ENCODE data around the gene SLAMF1. TPM values are rescaled to one million over a fixed set of nuclear protein-coding genes. Genes with fewer than 3 reads are reported as not detected.

SLAMF1 gene
- total RNA-seq, 1 donor, result not detected

- H3K9me3 ChIP-seq (ENCODE audit: low read depth, low read length), result no peaks in the 10 kb centered on the region
- H3K4me3 ChIP-seq (ENCODE audit: insufficient read depth, low read length), result no peak overlapping the region
- peaks cover 4% of the 10 kb centered on the region for H3K27me3 ChIP-seq (ENCODE audit: insufficient read depth, low read length)
- H3K4me2 ChIP-seq (ENCODE audit: insufficient read depth, low read length), result no peak overlapping the region
- no peaks in the 10 kb centered on the region for H3K4me1 ChIP-seq (ENCODE audit: insufficient read depth, low read length)
- no peaks in the 10 kb centered on the region for H3K79me2 ChIP-seq (ENCODE audit: insufficient read depth, low read length)
- H2AFZ ChIP-seq (ENCODE audit: low read length), result no peak overlapping the region
- no peaks in the 10 kb centered on the region for H3K36me3 ChIP-seq (ENCODE audit: insufficient read depth, low read length)
- H3K27ac ChIP-seq (ENCODE audit: low read depth, low read length), result no peak overlapping the region
- TF ChIP-seq CTCF (IDR thresholded peaks at IDR 0.05; ENCODE audit: extremely low read depth, low read depth, low read length), result no peak
- H4K20me1 ChIP-seq (ENCODE audit: insufficient read depth, low read length), result no peaks in the 10 kb centered on the region
- DNase-seq (ENCODE audit: insufficient read length, low spot score, missing footprints), result no peak
These were observed 30.2 kb upstream of the SLAMF1 start for GRCh38 chr1:160676869-160677597.

GRCh38 chr1:160675641-160676410, 29.0 kb upstream of the SLAMF1 start:
- Histone ChIP-seq H3K36me3 (ENCODE audit: insufficient read depth, low read length) (no peaks in the 10 kb centered on the region), H3K4me2 (ENCODE audit: insufficient read depth, low read length) (no peak overlapping the region), H3K27ac (ENCODE audit: low read depth, low read length) (no peak overlapping the region), H3K4me1 (ENCODE audit: insufficient read depth, low read length) (no peaks in the 10 kb centered on the region), H3K27me3 (ENCODE audit: insufficient read depth, low read length) (peaks cover 4% of the 10 kb centered on the region), H3K4me3 (ENCODE audit: insufficient read depth, low read length) (no peak overlapping the region), H3K9me3 (ENCODE audit: low read depth, low read length) (no peaks in the 10 kb centered on the region), H2AFZ (ENCODE audit: low read length) (no peak overlapping the region), H3K79me2 (ENCODE audit: insufficient read depth, low read length) (no peaks in the 10 kb centered on the region), H4K20me1 (ENCODE audit: insufficient read depth, low read length) (no peaks in the 10 kb centered on the region)
- peak; percentile 86 for TF ChIP-seq CTCF (IDR thresholded peaks at IDR 0.05; ENCODE audit: extremely low read depth, low read depth, low read length)
- peak; percentile 60 for DNase-seq (ENCODE audit: insufficient read length, low spot score, missing footprints)

- no peak for DNase-seq (ENCODE audit: insufficient read length, low spot score, missing footprints)
- Histone ChIP-seq H3K27me3 (ENCODE audit: insufficient read depth, low read length) (peaks cover 4% of the 10 kb centered on the region), H3K4me3 (ENCODE audit: insufficient read depth, low read length) (no peak overlapping the region), H3K4me1 (ENCODE audit: insufficient read depth, low read length) (no peaks in the 10 kb centered on the region), H3K9me3 (ENCODE audit: low read depth, low read length) (no peaks in the 10 kb centered on the region), H3K79me2 (ENCODE audit: insufficient read depth, low read length) (no peaks in the 10 kb centered on the region), H3K36me3 (ENCODE audit: insufficient read depth, low read length) (no peaks in the 10 kb centered on the region), H3K27ac (ENCODE audit: low read depth, low read length) (no peak overlapping the region), H4K20me1 (ENCODE audit: insufficient read depth, low read length) (no peaks in the 10 kb centered on the region), H3K4me2 (ENCODE audit: insufficient read depth, low read length) (no peak overlapping the region), H2AFZ (ENCODE audit: low read length) (no peak overlapping the region)
- no peak for TF ChIP-seq CTCF (IDR thresholded peaks at IDR 0.05; ENCODE audit: extremely low read depth, low read depth, low read length)
These were observed 27.6 kb upstream of the SLAMF1 start for GRCh38 chr1:160674415-160674814.

Measured in osteoblast (primary cell).